HepG2 (cell line): ENCODE data around the gene JSRP1. TPM values are rescaled to one million over a fixed set of nuclear protein-coding genes. Genes with fewer than 3 reads are reported as not detected.
A peak's percentile ranks its signal among the peaks of the same experiment; 100 is the strongest.

Experiments used
- CHD4 ChIP-seq: fragments of 200-600 bp; sonication (generic); IDR thresholded peaks from 2 replicates; pipeline ENCODE4 v1.7.0; 2017; ENCODE audit warnings: mild to moderate bottlenecking, low read length, borderline replicate concordance
- FOXA1 ChIP-seq, 2 experiments: fragments of 450-650 bp in 1 of 2; sonication (generic) in 1 of 2; formaldehyde crosslinking in 1 of 2; IDR thresholded peaks; 2 replicates each; pipeline versions ENCODE4 v1.4.0 to v1.6.1; 2016 to 2020; ENCODE audit warnings: missing genetic modification reagents in 1 of 2
- KDM5A ChIP-seq: fragments of 200-600 bp; sonication (generic); IDR thresholded peaks from 2 replicates; pipeline ENCODE4 v1.7.0; 2018; ENCODE audit warnings: antibody characterized with exemption, mild to moderate bottlenecking, low read length, borderline replicate concordance
- MBNL3 ChIP-seq: fragments of 250-450 bp; sonication (Bioruptor Pico); conservative IDR thresholded peaks from 2 replicates; pipeline ENCODE4 v1.8.0; 2022; ENCODE audit warnings: mild to moderate bottlenecking, inconsistent platforms
- MTA3 ChIP-seq: sonication (generic); formaldehyde crosslinking; IDR thresholded peaks from 2 replicates; pipeline ENCODE4 v1.4.0; 2020; ENCODE audit warnings: missing genetic modification reagents
- PATZ1 ChIP-seq: sonication (generic); formaldehyde crosslinking; IDR thresholded peaks from 2 replicates; pipeline ENCODE4 v1.4.0; 2020; ENCODE audit warnings: missing genetic modification reagents
- PHF8 ChIP-seq: sonication (generic); formaldehyde crosslinking; IDR thresholded peaks from 2 replicates; pipeline ENCODE4 v1.5.0; 2020; ENCODE audit warnings: missing genetic modification reagents
- RBFOX2 ChIP-seq: fragments of 200-400 bp; formaldehyde crosslinking; IDR thresholded peaks from 2 replicates; pipeline ENCODE4 v1.6.1; 2017; ENCODE audit warnings: low read depth, mild to moderate bottlenecking, low read length
- REL ChIP-seq: sonication (generic); formaldehyde crosslinking; conservative IDR thresholded peaks from 2 replicates; pipeline ENCODE4 v1.8.0; 2022; ENCODE audit warnings: mild to moderate bottlenecking, missing genetic modification reagents, moderate library complexity
- REPIN1 ChIP-seq: sonication (generic); formaldehyde crosslinking; IDR thresholded peaks from 2 replicates; pipeline ENCODE4 v1.8.0; 2022; ENCODE audit warnings: missing genetic modification reagents, low read depth, mild to moderate bottlenecking, borderline replicate concordance
- SALL1 ChIP-seq: sonication (generic); formaldehyde crosslinking; IDR thresholded peaks from 2 replicates; pipeline ENCODE4 v1.8.0; 2022; ENCODE audit warnings: mild to moderate bottlenecking, missing genetic modification reagents
- SOX5 ChIP-seq: IDR thresholded peaks from 2 replicates; pipeline ENCODE4 v1.6.1; 2016; ENCODE audit warnings: borderline replicate concordance
- STAT6 ChIP-seq: sonication (generic); formaldehyde crosslinking; IDR thresholded peaks from 2 replicates; pipeline ENCODE4 v1.4.0; 2020; ENCODE audit warnings: missing genetic modification reagents, mild to moderate bottlenecking, borderline replicate concordance
- ZNF234 ChIP-seq: sonication (generic); formaldehyde crosslinking; conservative IDR thresholded peaks from 2 replicates; pipeline ENCODE4 v1.5.1; 2020; ENCODE audit warnings: mild to moderate bottlenecking, missing genetic modification reagents
- ZNF549 ChIP-seq: sonication (generic); formaldehyde crosslinking; IDR thresholded peaks from 2 replicates; pipeline ENCODE4 v1.5.0; 2020; ENCODE audit warnings: missing genetic modification reagents
- ZNF580 ChIP-seq: IDR thresholded peaks from 2 replicates; pipeline ENCODE4 v1.6.1; 2016; ENCODE audit warnings: low read depth, borderline replicate concordance
- ZNF687 ChIP-seq: sonication (generic); formaldehyde crosslinking; IDR thresholded peaks from 2 replicates; pipeline ENCODE4 v1.5.1; 2020; ENCODE audit warnings: mild to moderate bottlenecking, missing genetic modification reagents, moderate library complexity
- ZNF772 ChIP-seq: sonication (generic); formaldehyde crosslinking; IDR thresholded peaks from 2 replicates; pipeline ENCODE4 v1.5.0; 2020; ENCODE audit warnings: mild to moderate bottlenecking, missing genetic modification reagents
- ZNF773 ChIP-seq: sonication (generic); formaldehyde crosslinking; IDR thresholded peaks from 2 replicates; pipeline ENCODE4 v1.4.0; 2020; ENCODE audit warnings: missing genetic modification reagents, borderline replicate concordance
- polyA plus RNA-seq, 8 experiments: library from polyadenylated mRNA; depleted of rRNA in 3 of 8; stranded (reverse) in 7 of 8; unstranded in 1 of 8; fragments of >200 nt; fragmentation: Illumina TruSeq in 4 of 8; extraction: Trizol in 4 of 8; gene quantifications; 2 replicates each; pipeline versions ENCODE4 v1.2.1 to v1.2.3, GENCODE V29; 2011 to 2016; ENCODE audit warnings: low read depth in 4 of 8, missing spikeins in 1 of 8, mixed read lengths in 1 of 8; ENCODE audit not compliant: insufficient read depth in 1 of 8
- total RNA-seq, 5 experiments: library from RNA; depleted of rRNA; stranded (reverse); fragments of >200 nt; fragmentation: Illumina TruSeq; extraction: Trizol; gene quantifications; 2 replicates each; pipeline ENCODE4 v1.2.3, GENCODE V29; 2016; ENCODE audit warnings: low read depth in 1 of 5

The JSRP1 gene
- total and polyA plus RNA-seq, 2 of the 13 experiments (the other 11 are each of a cell fraction or from before 2014, with no cell fraction given), result 0.16 to 0.38 TPM

- no peak for TF ChIP-seq STAT6 (CRISPR knock-in tag)
- TF ChIP-seq KDM5A, result no peak
- TF ChIP-seq REPIN1 (CRISPR knock-in tag), result peak; percentile 60; the same call in 1 of the 2 replicates
- TF ChIP-seq ZNF772 (CRISPR knock-in tag), result peak; percentile 74; the same call in 1 of the 2 replicates
- TF ChIP-seq CHD4, result 0 out of 2 replicates have a peak, but pooled peaks have one; percentile 37
- no peak for TF ChIP-seq MTA3
- peak; percentile 86 for TF ChIP-seq SOX5 (CRISPR knock-in tag)
- TF ChIP-seq MBNL3 (CRISPR knock-in tag), result no peak
- TF ChIP-seq ZNF234 (CRISPR knock-in tag), result no peak
- TF ChIP-seq FOXA1 (IDR thresholded peaks at IDR 0.05), result no peak
- TF ChIP-seq FOXA1 (CRISPR knock-in tag; IDR thresholded peaks at IDR 0.05), result peak; percentile 61; the same call in 1 of the 2 replicates
- TF ChIP-seq REL (CRISPR knock-in tag), result peak; percentile 5; the same call in 1 of the 2 replicates
- no peak for TF ChIP-seq ZNF549 (CRISPR knock-in tag)
- peak; percentile 61; the same call in 1 of the 2 replicates for TF ChIP-seq RBFOX2
- peak; percentile 53; the same call in 1 of the 2 replicates for TF ChIP-seq SALL1 (CRISPR knock-in tag)
- peak; percentile 31; the same call in 1 of the 2 replicates for TF ChIP-seq ZNF580 (CRISPR knock-in tag)
- TF ChIP-seq PATZ1, result peak; percentile 86
- no peak for TF ChIP-seq PHF8 (CRISPR knock-in tag)
- TF ChIP-seq ZNF687 (CRISPR knock-in tag), result no peak
- no peak for TF ChIP-seq ZNF773 (CRISPR knock-in tag)
Observed at GRCh38 chr19:2235381-2236063, 20.7 kb downstream of the JSRP1 start (continued).
